ENCODE measurements around the gene TNXB. TPM values are rescaled to one million over a fixed set of nuclear protein-coding genes. Genes with fewer than 3 reads are reported as not detected.

The TNXB gene
- total RNA-seq, 1 experiment from 2014 or later = 11.5 TPM

DNA sequence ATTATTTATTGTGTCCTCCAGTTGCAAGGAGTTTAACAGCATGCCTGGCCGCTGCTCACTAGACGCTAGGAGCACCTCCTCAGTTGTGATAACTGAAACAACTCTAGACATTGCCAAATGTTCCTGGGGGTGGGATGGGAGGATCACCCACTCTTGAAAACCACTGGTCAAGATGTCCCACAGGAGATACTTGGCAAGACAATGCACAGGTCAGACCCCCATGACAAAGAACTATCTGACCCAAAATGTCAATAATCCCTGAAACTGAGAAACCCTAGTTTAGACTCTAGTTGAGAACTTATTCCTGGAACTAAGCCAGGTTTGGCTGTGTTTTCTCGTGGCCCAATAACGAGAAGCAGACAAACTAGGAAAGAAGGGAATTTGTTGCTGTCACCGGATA is 30.5 kb upstream of the TNXB start:
- ChIA-PET POLR2A (ENCODE audit: low non-redundant PET) (no interaction called here), CTCF (no interaction called here)
- Histone ChIP-seq H3K4me1 (ENCODE audit: insufficient read depth, low read length, poor library complexity, severe bottlenecking) (peaks cover 3% of the 10 kb centered on the region), H3K27me3 (replicated peaks; ENCODE audit: insufficient read depth, low read depth, low read length, poor library complexity) (no peaks in the 10 kb centered on the region), H3K36me3 (ENCODE audit: insufficient read depth, low read length, poor library complexity, severe bottlenecking) (no peaks in the 10 kb centered on the region), H3K27ac (ENCODE audit: low read depth, low read length, poor library complexity, severe bottlenecking) (no peak overlapping the region), H3K9me3 (ENCODE audit: low read depth, low read length, poor library complexity, severe bottlenecking) (no peaks in the 10 kb centered on the region), H3K4me3 (ENCODE audit: low read depth, low read length, poor library complexity, severe bottlenecking) (no peak overlapping the region)
- intact Hi-C loops (cut with micrococcal nuclease; ENCODE audit: unreplicated experiment) = no loop called here
- no TSS peak for BruUV-seq (replicated peaks)
- TF ChIP-seq, protein P1, sequence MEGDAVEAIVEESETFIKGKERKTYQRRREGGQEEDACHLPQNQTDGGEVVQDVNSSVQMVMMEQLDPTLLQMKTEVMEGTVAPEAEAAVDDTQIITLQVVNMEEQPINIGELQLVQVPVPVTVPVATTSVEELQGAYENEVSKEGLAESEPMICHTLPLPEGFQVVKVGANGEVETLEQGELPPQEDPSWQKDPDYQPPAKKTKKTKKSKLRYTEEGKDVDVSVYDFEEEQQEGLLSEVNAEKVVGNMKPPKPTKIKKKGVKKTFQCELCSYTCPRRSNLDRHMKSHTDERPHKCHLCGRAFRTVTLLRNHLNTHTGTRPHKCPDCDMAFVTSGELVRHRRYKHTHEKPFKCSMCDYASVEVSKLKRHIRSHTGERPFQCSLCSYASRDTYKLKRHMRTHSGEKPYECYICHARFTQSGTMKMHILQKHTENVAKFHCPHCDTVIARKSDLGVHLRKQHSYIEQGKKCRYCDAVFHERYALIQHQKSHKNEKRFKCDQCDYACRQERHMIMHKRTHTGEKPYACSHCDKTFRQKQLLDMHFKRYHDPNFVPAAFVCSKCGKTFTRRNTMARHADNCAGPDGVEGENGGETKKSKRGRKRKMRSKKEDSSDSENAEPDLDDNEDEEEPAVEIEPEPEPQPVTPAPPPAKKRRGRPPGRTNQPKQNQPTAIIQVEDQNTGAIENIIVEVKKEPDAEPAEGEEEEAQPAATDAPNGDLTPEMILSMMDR (conservative IDR thresholded peaks at IDR 0.05; ENCODE audit: low read depth, low read length) = no peak
- TF ChIP-seq EZH2 (IDR thresholded peaks at IDR 0.05; ENCODE audit: borderline replicate concordance, low read depth, low read length, poor library complexity, severe bottlenecking) = no peak
- no peak for DNase-seq (ENCODE audit: low spot score)

DNA sequence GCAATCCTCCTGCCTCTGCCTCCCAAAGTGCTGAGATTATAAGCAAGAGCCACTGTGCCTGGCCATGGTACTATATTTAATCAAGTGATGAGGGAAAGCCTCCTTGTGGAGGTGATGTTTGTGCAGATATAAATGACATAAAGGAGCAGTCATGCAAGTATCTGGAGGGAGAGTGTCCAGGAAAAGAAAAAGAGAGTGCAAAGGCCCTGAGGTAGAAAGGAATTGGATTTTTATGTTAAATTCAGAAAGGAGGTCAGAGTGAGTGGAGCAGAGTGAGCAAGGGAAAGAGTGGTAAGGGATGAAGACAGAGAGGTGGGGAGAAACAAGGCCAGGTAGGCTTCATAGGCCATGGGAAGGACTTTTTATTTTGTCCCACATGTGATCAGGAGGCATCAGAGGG is 28.3 kb upstream of the TNXB start:
- no peak for TF ChIP-seq EZH2 (IDR thresholded peaks at IDR 0.05; ENCODE audit: borderline replicate concordance, low read depth, low read length, poor library complexity, severe bottlenecking)
- TF ChIP-seq, protein P1 (conservative IDR thresholded peaks at IDR 0.05; ENCODE audit: low read depth, low read length) = no peak
- BruUV-seq (replicated peaks) = no TSS peak
- Histone ChIP-seq H3K27me3 (replicated peaks; ENCODE audit: insufficient read depth, low read depth, low read length, poor library complexity) (no peaks in the 10 kb centered on the region), H3K4me3 (ENCODE audit: low read depth, low read length, poor library complexity, severe bottlenecking) (no peak overlapping the region), H3K27ac (ENCODE audit: low read depth, low read length, poor library complexity, severe bottlenecking) (no peak overlapping the region), H3K4me1 (ENCODE audit: insufficient read depth, low read length, poor library complexity, severe bottlenecking) (peaks cover 3% of the 10 kb centered on the region), H3K9me3 (ENCODE audit: low read depth, low read length, poor library complexity, severe bottlenecking) (no peaks in the 10 kb centered on the region), H3K36me3 (ENCODE audit: insufficient read depth, low read length, poor library complexity, severe bottlenecking) (no peaks in the 10 kb centered on the region)
- no peak for DNase-seq (ENCODE audit: low spot score)
- intact Hi-C loops (cut with micrococcal nuclease; ENCODE audit: unreplicated experiment) = no loop called here
- CTCF ChIA-PET = no interaction called here
- POLR2A ChIA-PET (ENCODE audit: low non-redundant PET) = no interaction called here

DNA sequence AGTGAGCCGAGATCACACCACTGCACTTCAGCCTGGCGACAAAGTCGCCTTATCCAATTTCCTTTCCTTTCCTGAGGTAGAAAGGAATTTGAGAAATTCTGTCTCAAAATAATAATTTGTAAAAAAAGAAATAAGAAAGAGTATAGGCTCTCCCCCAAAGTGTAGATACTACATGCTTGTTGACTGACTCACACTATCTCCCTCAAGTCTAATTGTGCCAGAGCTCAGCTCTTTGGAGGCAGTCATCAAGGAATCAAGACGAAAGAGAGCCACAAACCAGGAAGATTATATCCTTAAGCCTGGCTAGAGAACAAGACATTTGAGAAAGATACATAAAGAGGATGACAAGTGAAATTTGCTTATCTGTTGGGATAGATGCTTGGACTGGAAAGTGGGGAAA is 24.6 kb upstream of the TNXB start:
- ChIA-PET CTCF (no interaction called here), POLR2A (ENCODE audit: low non-redundant PET) (no interaction called here)
- no peak for DNase-seq (ENCODE audit: low spot score)
- Histone ChIP-seq H3K4me1 (ENCODE audit: insufficient read depth, low read length, poor library complexity, severe bottlenecking) (peaks cover 11% of the 10 kb centered on the region), H3K4me3 (ENCODE audit: low read depth, low read length, poor library complexity, severe bottlenecking) (no peak overlapping the region), H3K27me3 (replicated peaks; ENCODE audit: insufficient read depth, low read depth, low read length, poor library complexity) (no peaks in the 10 kb centered on the region), H3K27ac (ENCODE audit: low read depth, low read length, poor library complexity, severe bottlenecking) (no peak overlapping the region), H3K9me3 (ENCODE audit: low read depth, low read length, poor library complexity, severe bottlenecking) (no peaks in the 10 kb centered on the region), H3K36me3 (ENCODE audit: insufficient read depth, low read length, poor library complexity, severe bottlenecking) (no peaks in the 10 kb centered on the region)
- no peak for TF ChIP-seq EZH2 (IDR thresholded peaks at IDR 0.05; ENCODE audit: borderline replicate concordance, low read depth, low read length, poor library complexity, severe bottlenecking)
- TF ChIP-seq, protein P1 (conservative IDR thresholded peaks at IDR 0.05; ENCODE audit: low read depth, low read length) = no peak
- no TSS peak for BruUV-seq (replicated peaks)
- intact Hi-C loops (cut with micrococcal nuclease; ENCODE audit: unreplicated experiment) = no loop called here
